ENCODE measurements around the gene MMP23B. TPM values are rescaled to one million over a fixed set of nuclear protein-coding genes. Genes with fewer than 3 reads are reported as not detected.

The MMP23B gene
- polyA plus RNA-seq, 1 donor from 2014 or later, result 0.93 TPM

- H3K9me3 Mint-ChIP-seq, result no peaks in the 10 kb centered on the region
- H3K4me1 Mint-ChIP-seq, result peaks cover 15 to 22% (median 17%) of the 10 kb centered on the region in 3 donors
- peak overlapping the region in 1 of 4 donors; percentile 63 for H3K4me3 Mint-ChIP-seq
- H3K36me3 Mint-ChIP-seq, result peaks cover 2% of the 10 kb centered on the region
- peak overlapping the region in 1 of 3 donors; percentile 14 for H3K27ac Mint-ChIP-seq
- no peaks in the 10 kb centered on the region for H3K27me3 Mint-ChIP-seq
Measured at GRCh38 chr1:1612104-1612400, 19.9 kb upstream of the MMP23B start.

GRCh38 chr1:1613509-1614082, 18.4 kb upstream of the MMP23B start:
- peak overlapping the region in 2 of 4 donors; percentile 44 to 99 for H3K4me3 Mint-ChIP-seq
- H3K36me3 Mint-ChIP-seq, result peaks cover 2% of the 10 kb centered on the region
- H3K27me3 Mint-ChIP-seq, result no peaks in the 10 kb centered on the region
- peak overlapping the region in 2 of 3 donors; percentile 97 to 100 for H3K27ac Mint-ChIP-seq
- H3K9me3 Mint-ChIP-seq, result no peaks in the 10 kb centered on the region
- H3K4me1 Mint-ChIP-seq, result peaks cover 8 to 19% (median 16%) of the 10 kb centered on the region in 3 donors

- H3K4me3 Mint-ChIP-seq, result peak overlapping the region; percentile 90 to 99 (median 96)
- H3K27me3 Mint-ChIP-seq, result no peaks in the 10 kb centered on the region
Measured at GRCh38 chr1:1614204-1614953, 17.6 kb upstream of the MMP23B start.

GRCh38 chr1:1614954-1615255, 17.1 kb upstream of the MMP23B start:
- peaks cover 2% of the 10 kb centered on the region for H3K36me3 Mint-ChIP-seq

More at GRCh38 chr1:1614204-1614953, 17.6 kb upstream of the MMP23B start:
- Mint-ChIP-seq H3K4me1 (peaks cover 8 to 19% (median 16%) of the 10 kb centered on the region in 3 donors), H3K27ac (peak overlapping the region; percentile 96 to 100 (median 97)), H3K9me3 (no peaks in the 10 kb centered on the region), H3K36me3 (peaks cover 2% of the 10 kb centered on the region)

GRCh38 chr1:1615256-1616044, 16.5 kb upstream of the MMP23B start, which contains the start of gene MIB2:
TSS of gene MIB2 (plus strand) at chr1:1615500. CDS start at chr1:1623453, 7,953 bp downstream.
- Mint-ChIP-seq H3K27me3 (no peaks in the 10 kb centered on the region), H3K9me3 (no peaks in the 10 kb centered on the region)

More at GRCh38 chr1:1614954-1615255, 17.1 kb upstream of the MMP23B start:
- H3K4me1 Mint-ChIP-seq, result peaks cover 8 to 19% (median 16%) of the 10 kb centered on the region in 3 donors
- peak overlapping the region; percentile 96 to 100 (median 97) for H3K27ac Mint-ChIP-seq
- H3K27me3 Mint-ChIP-seq, result no peaks in the 10 kb centered on the region
- no peaks in the 10 kb centered on the region for H3K9me3 Mint-ChIP-seq
- H3K4me3 Mint-ChIP-seq, result peak overlapping the region; percentile 90 to 99 (median 96)

GRCh38 chr1:1616045-1616790, 15.8 kb upstream of the MMP23B start:
- Mint-ChIP-seq H3K27ac (peak overlapping the region in 1 of 3 donors; percentile 94), H3K36me3 (peaks cover under 1% of the 10 kb centered on the region), H3K9me3 (no peaks in the 10 kb centered on the region), H3K4me3 (peak overlapping the region; percentile 81 to 92 (median 82)), H3K4me1 (peaks cover 7 to 16% (median 15%) of the 10 kb centered on the region in 3 donors), H3K27me3 (no peaks in the 10 kb centered on the region)

More at GRCh38 chr1:1615256-1616044, 16.5 kb upstream of the MMP23B start, which contains the start of gene MIB2:
- Mint-ChIP-seq H3K4me1 (peaks cover 8 to 19% (median 16%) of the 10 kb centered on the region in 3 donors), H3K36me3 (peaks cover 2% of the 10 kb centered on the region), H3K4me3 (peak within 1 kb of the TSS; percentile 90 to 99 (median 96)), H3K27ac (peak within 1 kb of the TSS; percentile 96 to 100 (median 97))

GRCh38 chr1:1616838-1617237, 15.1 kb upstream of the MMP23B start:
- Mint-ChIP-seq H3K27me3 (no peaks in the 10 kb centered on the region), H3K36me3 (no peaks in the 10 kb centered on the region), H3K4me3 (peak overlapping the region; percentile 81 to 92 (median 82)), H3K27ac (peak overlapping the region in 2 of 3 donors; percentile 90 to 94), H3K9me3 (no peaks in the 10 kb centered on the region), H3K4me1 (peaks cover 7 to 16% (median 15%) of the 10 kb centered on the region in 3 donors)

GRCh38 chr1:1617516-1617915, 14.5 kb upstream of the MMP23B start:
- Mint-ChIP-seq H3K4me1 (peaks cover 3 to 15% (median 14%) of the 10 kb centered on the region in 3 donors), H3K27ac (peak overlapping the region in 2 of 3 donors; percentile 90 to 94), H3K27me3 (no peaks in the 10 kb centered on the region), H3K9me3 (no peaks in the 10 kb centered on the region), H3K36me3 (no peaks in the 10 kb centered on the region), H3K4me3 (peak overlapping the region; percentile 81 to 92 (median 82))

GRCh38 chr1:1617925-1618324, 14.0 kb upstream of the MMP23B start:
- Mint-ChIP-seq H3K36me3 (no peaks in the 10 kb centered on the region), H3K4me1 (peaks cover 6 to 15% (median 15%) of the 10 kb centered on the region in 3 donors), H3K27ac (peak overlapping the region in 1 of 3 donors; percentile 94), H3K9me3 (no peaks in the 10 kb centered on the region), H3K4me3 (peak overlapping the region in 3 of 4 donors; percentile 55 to 92 (median 82)), H3K27me3 (no peaks in the 10 kb centered on the region)

GRCh38 chr1:1618396-1619068, 13.4 kb upstream of the MMP23B start:
- Mint-ChIP-seq H3K27ac (peak overlapping the region in 2 of 3 donors; percentile 19 to 71), H3K4me3 (no peak overlapping the region), H3K27me3 (no peaks in the 10 kb centered on the region), H3K4me1 (peaks cover 6 to 15% (median 14%) of the 10 kb centered on the region in 3 donors), H3K9me3 (no peaks in the 10 kb centered on the region), H3K36me3 (no peaks in the 10 kb centered on the region)

GRCh38 chr1:1619917-1620361, 12.0 kb upstream of the MMP23B start:
- Mint-ChIP-seq H3K4me1 (peaks cover 2 to 6% (median 3%) of the 10 kb centered on the region in 3 donors), H3K27ac (peak overlapping the region in 1 of 3 donors; percentile 70), H3K4me3 (peak overlapping the region in 1 of 4 donors; percentile 53), H3K9me3 (no peaks in the 10 kb centered on the region), H3K27me3 (no peaks in the 10 kb centered on the region), H3K36me3 (no peaks in the 10 kb centered on the region)

- Mint-ChIP-seq H3K27ac (peak overlapping the region in 1 of 3 donors; percentile 70), H3K36me3 (no peaks in the 10 kb centered on the region), H3K27me3 (no peaks in the 10 kb centered on the region), H3K4me1 (peaks cover 0 to 6% (median 2%) of the 10 kb centered on the region in 3 donors), H3K4me3 (peak overlapping the region in 1 of 4 donors; percentile 53), H3K9me3 (no peaks in the 10 kb centered on the region)
Measured at GRCh38 chr1:1620433-1621139, 11.4 kb upstream of the MMP23B start.

Data from IgD-negative memory B cell (primary cell).